ENCODE measurements around the gene CPNE5. TPM values are rescaled to one million over a fixed set of nuclear protein-coding genes. Genes with fewer than 3 reads are reported as not detected.
A peak's percentile ranks its signal among the peaks of the same experiment; 100 is the strongest.

The CPNE5 gene
- total and polyA plus RNA-seq, 2 donors from 2014 or later = 3.7 to 7.1 TPM

DNA sequence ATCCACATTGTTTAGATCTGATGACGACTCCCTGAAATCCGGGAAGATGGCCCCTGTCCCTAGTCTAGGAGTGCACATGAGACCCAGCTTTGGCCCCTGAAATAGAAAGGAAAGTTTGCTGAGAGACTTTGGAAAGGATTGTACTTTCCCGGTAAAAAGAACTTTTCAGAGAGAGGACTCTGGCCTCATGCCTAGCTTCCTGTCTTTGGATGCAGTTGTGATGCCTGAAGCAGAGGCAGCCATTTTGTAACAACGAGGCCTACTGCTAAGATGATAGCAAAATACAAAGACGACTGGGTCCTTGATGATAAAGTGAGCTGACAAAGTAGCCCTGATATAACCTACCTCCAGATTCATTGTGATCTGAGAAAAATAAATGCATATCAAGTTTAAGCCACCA lies 6.9 kb downstream of the CPNE5 start:
- intact Hi-C loops (cut with DNase I) = no loop called here
- Histone ChIP-seq H3K27ac (ENCODE audit: low read depth in 2 of 2, low read length in 2 of 2) (no peak overlapping the region), H3K9ac (ENCODE audit: low read length in 3 of 3) (no peak overlapping the region), H3K27me3 (ENCODE audit: control insufficient read depth, insufficient read depth, low read length) (no peaks in the 10 kb centered on the region), H3K4me3 (ENCODE audit: low read length in 3 of 3) (no peak overlapping the region), H3K4me1 (ENCODE audit: control insufficient read depth in 2 of 3, insufficient read depth in 2 of 3, low read depth in 1 of 3, low read length in 3 of 3) (peaks cover 0 to 24% (median 18%) of the 10 kb centered on the region in 3 donors), H3K9me3 (ENCODE audit: control insufficient read depth in 2 of 3, insufficient read depth in 1 of 3, low read length in 3 of 3) (no peaks in the 10 kb centered on the region), H3K36me3 (ENCODE audit: control insufficient read depth in 2 of 3, insufficient read depth in 3 of 3, low read length in 3 of 3) (no peaks in the 10 kb centered on the region)
- TF ChIP-seq, protein P1, sequence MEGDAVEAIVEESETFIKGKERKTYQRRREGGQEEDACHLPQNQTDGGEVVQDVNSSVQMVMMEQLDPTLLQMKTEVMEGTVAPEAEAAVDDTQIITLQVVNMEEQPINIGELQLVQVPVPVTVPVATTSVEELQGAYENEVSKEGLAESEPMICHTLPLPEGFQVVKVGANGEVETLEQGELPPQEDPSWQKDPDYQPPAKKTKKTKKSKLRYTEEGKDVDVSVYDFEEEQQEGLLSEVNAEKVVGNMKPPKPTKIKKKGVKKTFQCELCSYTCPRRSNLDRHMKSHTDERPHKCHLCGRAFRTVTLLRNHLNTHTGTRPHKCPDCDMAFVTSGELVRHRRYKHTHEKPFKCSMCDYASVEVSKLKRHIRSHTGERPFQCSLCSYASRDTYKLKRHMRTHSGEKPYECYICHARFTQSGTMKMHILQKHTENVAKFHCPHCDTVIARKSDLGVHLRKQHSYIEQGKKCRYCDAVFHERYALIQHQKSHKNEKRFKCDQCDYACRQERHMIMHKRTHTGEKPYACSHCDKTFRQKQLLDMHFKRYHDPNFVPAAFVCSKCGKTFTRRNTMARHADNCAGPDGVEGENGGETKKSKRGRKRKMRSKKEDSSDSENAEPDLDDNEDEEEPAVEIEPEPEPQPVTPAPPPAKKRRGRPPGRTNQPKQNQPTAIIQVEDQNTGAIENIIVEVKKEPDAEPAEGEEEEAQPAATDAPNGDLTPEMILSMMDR (IDR thresholded peaks at IDR 0.05; ENCODE audit: borderline replicate concordance, extremely low read depth, insufficient read depth) = no peak
- FAIRE-seq (no peak), DNase-seq (no peak)

DNA sequence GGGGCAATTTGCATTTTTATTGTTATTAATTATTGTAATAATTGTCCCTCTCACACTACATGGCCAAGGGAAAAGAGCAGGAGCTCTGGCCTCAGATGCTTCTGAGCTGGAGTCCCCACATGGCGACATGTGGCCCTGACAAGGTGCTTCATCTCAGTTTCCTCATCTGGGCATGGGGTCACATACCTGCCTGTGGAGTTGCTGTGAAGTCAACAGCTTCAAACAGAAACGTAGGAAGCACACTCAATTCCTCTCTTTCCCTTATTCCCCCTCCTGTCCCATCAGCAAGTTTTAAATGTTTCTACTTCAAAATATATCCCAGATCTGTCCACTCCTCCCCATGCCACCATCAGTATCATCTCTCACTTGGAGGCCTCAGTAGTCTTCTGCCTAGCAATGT lies 8.7 kb downstream of the CPNE5 start:
- intact Hi-C loops (cut with DNase I) = no loop called here
- no peak overlapping the region for H3K9ac ChIP-seq (ENCODE audit: low read length in 3 of 3)
- H3K27me3 ChIP-seq (ENCODE audit: control insufficient read depth, insufficient read depth, low read length) = no peaks in the 10 kb centered on the region
- peak overlapping the region; percentile 35 to 58 for H3K27ac ChIP-seq (ENCODE audit: low read depth in 2 of 2, low read length in 2 of 2)
- FAIRE-seq (no peak), DNase-seq (no peak)
- TF ChIP-seq, protein P1 (IDR thresholded peaks at IDR 0.05; ENCODE audit: borderline replicate concordance, extremely low read depth, insufficient read depth) = no peak
- no peaks in the 10 kb centered on the region for H3K9me3 ChIP-seq (ENCODE audit: control insufficient read depth in 2 of 3, insufficient read depth in 1 of 3, low read length in 3 of 3)
- H3K4me1 ChIP-seq (ENCODE audit: control insufficient read depth in 2 of 3, insufficient read depth in 2 of 3, low read depth in 1 of 3, low read length in 3 of 3) = peaks cover 0 to 33% (median 26%) of the 10 kb centered on the region in 3 donors
- H3K36me3 ChIP-seq (ENCODE audit: control insufficient read depth in 2 of 3, insufficient read depth in 3 of 3, low read length in 3 of 3) = no peaks in the 10 kb centered on the region
- H3K4me3 ChIP-seq (ENCODE audit: low read length in 3 of 3) = no peak overlapping the region

DNA sequence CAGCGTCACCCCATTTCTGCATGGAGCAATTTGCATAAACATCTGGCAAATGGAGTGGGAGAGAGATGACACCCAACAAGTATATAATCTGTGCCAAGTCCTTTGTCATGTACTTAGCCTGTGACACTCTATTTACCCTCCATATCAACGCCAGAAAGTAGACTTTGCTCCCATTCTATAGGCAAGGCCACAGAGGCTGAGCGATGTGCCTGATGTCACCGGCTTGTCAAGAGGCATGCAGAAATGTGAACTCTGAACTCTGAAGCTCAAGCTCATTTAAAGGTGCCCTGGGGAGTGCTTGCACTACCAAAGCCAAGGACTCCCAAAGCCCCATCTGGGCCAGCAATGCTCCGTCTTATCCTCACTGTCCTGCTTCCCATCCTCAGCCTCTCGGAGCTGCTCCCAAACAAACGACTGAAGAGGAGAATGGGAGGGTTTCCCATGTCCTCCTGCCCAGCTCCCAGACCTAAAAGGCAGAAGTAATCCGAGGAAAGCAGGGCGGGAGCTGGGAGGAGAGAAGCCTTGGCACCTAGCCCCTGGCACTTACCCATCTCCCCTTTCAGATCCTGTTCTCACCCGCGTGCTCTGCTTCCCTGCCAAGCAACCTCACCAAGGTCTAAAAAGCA lies 9.2 kb downstream of the CPNE5 start:
- Histone ChIP-seq H3K9me3 (ENCODE audit: control insufficient read depth in 2 of 3, insufficient read depth in 1 of 3, low read length in 3 of 3) (no peaks in the 10 kb centered on the region), H3K27me3 (ENCODE audit: control insufficient read depth, insufficient read depth, low read length) (no peaks in the 10 kb centered on the region), H3K27ac (ENCODE audit: low read depth in 2 of 2, low read length in 2 of 2) (peak overlapping the region; percentile 35 to 58), H3K4me3 (ENCODE audit: low read length in 3 of 3) (no peak overlapping the region), H3K36me3 (ENCODE audit: control insufficient read depth in 2 of 3, insufficient read depth in 3 of 3, low read length in 3 of 3) (no peaks in the 10 kb centered on the region), H3K9ac (ENCODE audit: low read length in 3 of 3) (no peak overlapping the region), H3K4me1 (ENCODE audit: control insufficient read depth in 2 of 3, insufficient read depth in 2 of 3, low read depth in 1 of 3, low read length in 3 of 3) (peaks cover 0 to 32% (median 28%) of the 10 kb centered on the region in 3 donors)
- DNase-seq = no peak
- no peak for FAIRE-seq
- TF ChIP-seq, protein P1 (IDR thresholded peaks at IDR 0.05; ENCODE audit: borderline replicate concordance, extremely low read depth, insufficient read depth) = no peak
- intact Hi-C loops (cut with DNase I) = no loop called here

Data from kidney (tissue), 14 donors.